GM19438 (cell line): ENCODE results near the gene LRRC49.
"Not testable (repeated sequence)": the region's sequence is repeated elsewhere in the genome, so short reads cannot be mapped to it uniquely, and the experiment has no call there.

ENCODE experiments used
- ATAC-seq: cut with Tn5 transposase; IDR thresholded peaks from one replicate; pipeline ENCODE4 v1.9.1; 2021; ENCODE audit warnings: low read depth; ENCODE audit not compliant: unreplicated experiment

Gene LRRC49

GRCh38 chr15:70866982-70867641, 25.5 kb upstream of the LRRC49 start:
- ATAC-seq = no peak

GRCh38 chr15:70867911-70868467, 24.6 kb upstream of the LRRC49 start:
- no peak for ATAC-seq

GRCh38 chr15:70869346-70869745, 23.3 kb upstream of the LRRC49 start:
- no peak for ATAC-seq

DNA sequence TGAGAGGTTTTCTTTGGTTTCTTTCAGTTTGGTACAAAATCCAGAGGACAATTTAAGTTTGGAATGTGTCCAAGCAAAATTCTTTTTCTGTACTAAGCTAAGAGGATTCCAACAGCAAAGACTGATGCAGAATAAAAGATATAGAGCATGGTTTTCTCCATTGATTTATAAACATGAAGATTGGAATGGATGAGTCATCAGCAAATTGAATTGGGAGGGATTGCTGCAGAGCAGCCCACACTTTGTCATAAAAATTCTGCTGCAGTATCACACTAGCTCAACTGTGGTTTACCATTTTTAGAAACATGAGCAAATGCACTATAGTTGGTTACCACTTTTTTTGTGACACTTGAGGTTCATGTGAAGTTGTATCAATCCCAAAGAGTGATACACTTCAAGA, 22.6 kb upstream of the LRRC49 start:
- no peak for ATAC-seq

- ATAC-seq = not testable (repeated sequence)
Observed at GRCh38 chr15:70871490-70871889, 21.1 kb upstream of the LRRC49 start.

- no peak for ATAC-seq
Observed at GRCh38 chr15:70873232-70874054, 19.2 kb upstream of the LRRC49 start.

GRCh38 chr15:70875001-70875782, 17.4 kb upstream of the LRRC49 start:
- no peak for ATAC-seq

DNA sequence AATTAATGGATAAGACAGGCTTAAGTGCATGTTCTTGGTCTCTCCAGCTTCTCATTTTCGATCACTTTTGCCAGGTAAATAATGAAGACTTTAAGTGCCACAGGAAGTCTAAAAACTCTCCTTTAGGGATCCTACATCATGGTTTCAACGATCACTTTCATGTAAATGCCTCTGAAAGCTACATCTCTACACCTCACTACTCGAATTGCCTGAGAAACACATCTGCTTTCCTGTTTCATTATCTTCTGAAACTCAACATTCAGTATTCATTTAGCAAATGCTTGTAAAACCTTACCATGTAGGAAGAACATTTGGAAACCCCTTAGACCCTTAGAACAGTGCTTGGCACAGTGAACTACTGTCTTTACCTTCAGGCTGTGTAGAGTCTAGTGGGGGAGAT, 16.6 kb upstream of the LRRC49 start:
- ATAC-seq = no peak

GRCh38 chr15:70876683-70877082, 15.9 kb upstream of the LRRC49 start:
- ATAC-seq = no peak

DNA sequence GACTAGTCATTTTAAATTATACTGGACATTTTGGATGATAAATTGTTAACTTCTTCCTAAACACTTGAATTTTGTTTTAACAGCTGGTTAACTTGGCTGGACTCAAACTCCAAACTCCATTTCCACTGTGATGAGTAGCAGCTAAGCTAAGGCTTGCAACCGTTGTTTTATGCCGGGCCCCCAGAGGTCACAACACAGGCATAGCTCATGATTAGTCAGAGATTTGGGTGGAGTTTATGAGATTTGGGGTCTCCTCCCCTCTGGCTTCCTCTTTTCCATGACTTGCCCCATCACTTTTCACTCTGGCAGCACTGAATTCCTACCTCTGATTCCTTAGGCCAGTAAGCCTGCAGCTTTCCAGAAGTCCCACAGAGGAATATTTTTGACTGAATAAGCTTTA, 13.2 kb upstream of the LRRC49 start:
- no peak for ATAC-seq

DNA sequence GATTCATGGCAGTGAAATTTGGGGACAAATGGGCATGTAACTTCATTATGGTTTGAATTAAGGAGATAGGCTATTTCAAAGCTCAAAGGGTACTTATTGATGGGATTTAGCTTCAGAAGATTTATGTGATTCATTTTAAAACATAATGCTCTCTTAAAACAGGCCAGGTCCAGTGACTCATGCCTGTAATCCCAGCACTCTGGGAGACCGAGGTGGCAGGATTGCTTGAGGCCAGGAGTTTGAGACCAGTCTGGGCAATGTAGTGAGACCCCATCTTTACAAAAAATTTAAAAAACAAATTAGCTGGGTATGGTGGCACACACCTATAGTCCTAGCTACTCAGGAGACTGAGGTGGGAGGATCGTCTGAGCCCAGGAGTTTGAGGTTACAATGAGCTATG, 11.8 kb upstream of the LRRC49 start:
- ATAC-seq = no peak

GRCh38 chr15:70882361-70882760, 10.3 kb upstream of the LRRC49 start:
- ATAC-seq = no peak

- no peak for ATAC-seq
Observed at GRCh38 chr15:70892912-70893560, 410 bp downstream of the LRRC49 start.

GRCh38 chr15:70902107-70902506, 9.5 kb downstream of the LRRC49 start:
- no peak for ATAC-seq

- no peak for ATAC-seq
Observed at GRCh38 chr15:70906842-70907241, 14.2 kb downstream of the LRRC49 start.

GRCh38 chr15:70907784-70908471, 15.3 kb downstream of the LRRC49 start:
- ATAC-seq = no peak

GRCh38 chr15:70910958-70911357, 18.3 kb downstream of the LRRC49 start:
- no peak for ATAC-seq

GRCh38 chr15:70912187-70912586, 19.6 kb downstream of the LRRC49 start:
- no peak for ATAC-seq

DNA sequence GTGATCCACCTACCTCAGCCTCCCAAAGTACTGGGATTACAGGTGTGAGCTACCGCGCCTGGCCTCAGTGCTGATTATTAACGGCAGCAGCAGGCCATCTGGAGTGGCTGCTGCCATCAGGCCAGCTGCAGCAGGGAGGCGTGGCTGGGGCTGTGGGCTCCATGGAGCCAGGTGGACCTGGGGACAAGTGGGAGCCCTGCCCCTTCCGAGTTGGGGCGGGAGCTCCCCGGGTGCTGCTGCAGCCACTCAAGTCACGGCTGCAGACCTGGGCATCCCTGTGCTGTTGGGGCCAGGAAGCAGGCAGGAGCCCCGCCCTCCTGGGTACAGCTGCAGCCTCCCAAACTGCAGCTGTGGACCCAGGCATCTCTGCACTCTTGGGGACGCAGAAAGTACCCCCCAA, 23.9 kb downstream of the LRRC49 start:
- ATAC-seq = no peak

- ATAC-seq = no peak
Observed at GRCh38 chr15:70917955-70918354, 25.3 kb downstream of the LRRC49 start.
